Stomach (tissue), 9 donors: ENCODE data around the gene CHMP2B. TPM values are rescaled to one million over a fixed set of nuclear protein-coding genes. Genes with fewer than 3 reads are reported as not detected.
"Not testable (repeated sequence)": the region's sequence is repeated elsewhere in the genome, so short reads cannot be mapped to it uniquely, and the experiment has no call there.

Experiments
- DNase-seq, 2 donors: peaks; one replicate each; pipeline versions ENCODE4 v3.0.0 to v3.0.0-alpha.2; 2013 to 2019
- H3K27ac ChIP-seq, 5 donors: fragments of 200-600 bp in 4 of 5; sonication (generic) in 4 of 5; one replicate each; pipeline ENCODE4 v1.5.1; 2013 to 2019; ENCODE audit warnings: mild to moderate bottlenecking in 1 of 5, moderate library complexity in 1 of 5
- H3K27me3 ChIP-seq, 3 donors: fragments of 200-600 bp; sonication (generic); one replicate each; pipeline ENCODE4 v1.5.1; 2017 to 2019; ENCODE audit warnings: mixed run types in 1 of 3
- H3K36me3 ChIP-seq, 4 donors: fragments of 200-600 bp; sonication (generic); 1 replicate in 3 of 4; 2 replicates in 1 of 4; pipeline ENCODE4 v1.5.1; 2016 to 2019
- H3K4me1 ChIP-seq, 4 donors: fragments of 200-600 bp; sonication (generic); one replicate each; pipeline ENCODE4 v1.5.1; 2016 to 2019
- H3K4me3 ChIP-seq, 4 donors: fragments of 200-600 bp; sonication (generic) in 3 of 4; one replicate each; pipeline ENCODE4 v1.5.1; 2016 to 2019; ENCODE audit warnings: mild to moderate bottlenecking in 1 of 4
- H3K9me3 ChIP-seq, 4 donors: fragments of 200-600 bp; sonication (generic); one replicate each; pipeline ENCODE4 v1.5.1; 2016 to 2019
- EP300 ChIP-seq: sonication (generic); formaldehyde crosslinking; IDR thresholded peaks from one replicate; pipeline ENCODE4 v1.6.1; 2017; ENCODE audit warnings: antibody characterized with exemption
- POLR2A ChIP-seq, 4 donors: fragments of 450-650 bp; IDR thresholded peaks; one replicate each; pipeline ENCODE4 v1.6.1; 2016; ENCODE audit warnings: antibody characterized with exemption in 4 of 4, control low read depth in 2 of 4, mild to moderate bottlenecking in 1 of 4, moderate library complexity in 1 of 4
- POLR2AphosphoS5 ChIP-seq, 3 donors: sonication (generic); formaldehyde crosslinking; IDR thresholded peaks; one replicate each; pipeline ENCODE4 v1.6.1; 2016; ENCODE audit warnings: antibody characterized with exemption in 3 of 3
- WGBS, 5 donors: extraction: QIAGEN DNeasy Blood & Tissue Kit in 3 of 5; methylation state at CpG; one replicate each; pipeline versions ENCODE4 v1.1.5 to v1.1.7; 2013 to 2018; 5-methylcytosine and 5-hydroxymethylcytosine counted together
- intact Hi-C: fragments of 100-400 bp; cut with DNase I; formaldehyde crosslinking; loops from one replicate; pipeline ENCODE4 v1.15.1; 2023; ENCODE audit warnings: low total_unique reads
- polyA plus RNA-seq, 3 donors: library from polyadenylated mRNA; stranded (reverse); fragments of 200-250 nt; gene quantifications; one replicate each; pipeline ENCODE4 v1.2.3, GENCODE V29; 2013
- small RNA-seq, 4 donors: library from RNA; depleted of rRNA; stranded (forward); fragments of <200 nt; gene quantifications; one replicate each; pipeline ENCODE3, GENCODE V24; 2016
- total RNA-seq, 5 donors: library from RNA; depleted of rRNA; stranded (reverse); fragments of >200 nt; gene quantifications; one replicate each; pipeline versions ENCODE4 v1.1.0 to v1.2.3, GENCODE V29; 2014 to 2016
- TF ChIP-seq, protein P1 (sequence below), 7 experiments: fragments of 450-650 bp in 4 of 7; fragments of 200-600 bp in 3 of 7; sonication (generic) in 3 of 7; IDR thresholded peaks; one replicate each; pipeline ENCODE4 v1.5.1; 2016 to 2019; ENCODE audit warnings: antibody characterized with exemption in 7 of 7, control low read depth in 2 of 7, mild to moderate bottlenecking in 1 of 7
- donor health status: healthy with polysubstance abuse.
- donor health status: Bipolar disorder and iron deficiency.
- donor health status: healthy.

The CHMP2B gene
- total and polyA plus RNA-seq, 8 donors: 1.2 to 67.2 (median 21.4) TPM

DNA sequence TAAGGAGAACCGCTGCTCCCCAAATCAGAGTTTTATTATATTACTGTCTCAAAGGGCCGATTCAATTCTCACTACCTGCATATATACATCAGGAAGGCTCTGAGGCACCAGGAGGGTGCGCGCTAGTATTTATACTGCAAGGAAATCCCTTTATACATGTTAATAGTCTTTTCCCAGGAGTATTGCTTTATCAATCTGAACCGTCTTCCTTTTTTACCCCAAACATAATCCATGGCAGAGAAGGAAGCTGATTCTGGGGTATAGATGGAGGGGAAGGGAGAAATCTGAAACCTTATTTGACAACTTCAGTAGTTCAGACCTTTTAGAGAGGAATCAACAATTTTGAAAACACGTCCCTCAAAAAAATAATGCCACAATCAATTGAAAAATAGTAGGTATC lies 49.4 kb downstream of the CHMP2B start, which contains the start of gene POU1F1:
Gene POU1F1, minus strand, starts transcription at position 101 of the 400 bp plus-strand sequence. CDS start 122 bp downstream, outside the sequence.
- intact Hi-C loops: no loop called here
- WGBS, 5 donors: 75 to 86% (median 82%) methylated on average over 6 of the region's 6 CpGs

DNA sequence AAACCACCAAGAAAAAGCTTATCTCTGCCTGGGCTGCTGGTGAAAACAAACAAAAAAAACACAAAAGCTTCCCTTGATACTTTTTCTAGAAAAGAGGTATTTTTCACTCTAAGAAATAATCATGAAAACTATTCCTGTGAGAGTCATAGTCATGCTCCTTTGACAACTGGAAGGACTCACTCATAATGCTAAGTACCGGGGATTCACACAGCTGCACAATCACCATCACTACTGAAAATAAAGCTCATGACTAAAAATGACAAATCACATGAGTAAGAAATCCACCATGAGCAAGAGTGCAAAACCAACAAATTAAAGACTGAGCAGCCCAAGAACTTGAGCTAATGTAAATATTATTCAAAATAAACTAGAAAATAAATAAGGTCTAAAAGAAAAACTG lies 59.9 kb downstream of the CHMP2B start:
- H3K27me3 ChIP-seq: no peaks in the 10 kb centered on the region
- H3K4me3 ChIP-seq: no peak overlapping the region
- H3K9me3 ChIP-seq: no peaks in the 10 kb centered on the region
- no peaks in the 10 kb centered on the region for H3K4me1 ChIP-seq
- H3K27ac ChIP-seq: no peak overlapping the region
- H3K36me3 ChIP-seq: no peaks in the 10 kb centered on the region
- WGBS, 5 donors: 54 to 74% (median 70%) methylated on average over 1 of the region's 1 CpG
- TF ChIP-seq POLR2A (IDR thresholded peaks at IDR 0.05) (no peak), EP300 (no peak), POLR2AphosphoS5 (IDR thresholded peaks at IDR 0.05) (no peak)
- TF ChIP-seq, protein P1, sequence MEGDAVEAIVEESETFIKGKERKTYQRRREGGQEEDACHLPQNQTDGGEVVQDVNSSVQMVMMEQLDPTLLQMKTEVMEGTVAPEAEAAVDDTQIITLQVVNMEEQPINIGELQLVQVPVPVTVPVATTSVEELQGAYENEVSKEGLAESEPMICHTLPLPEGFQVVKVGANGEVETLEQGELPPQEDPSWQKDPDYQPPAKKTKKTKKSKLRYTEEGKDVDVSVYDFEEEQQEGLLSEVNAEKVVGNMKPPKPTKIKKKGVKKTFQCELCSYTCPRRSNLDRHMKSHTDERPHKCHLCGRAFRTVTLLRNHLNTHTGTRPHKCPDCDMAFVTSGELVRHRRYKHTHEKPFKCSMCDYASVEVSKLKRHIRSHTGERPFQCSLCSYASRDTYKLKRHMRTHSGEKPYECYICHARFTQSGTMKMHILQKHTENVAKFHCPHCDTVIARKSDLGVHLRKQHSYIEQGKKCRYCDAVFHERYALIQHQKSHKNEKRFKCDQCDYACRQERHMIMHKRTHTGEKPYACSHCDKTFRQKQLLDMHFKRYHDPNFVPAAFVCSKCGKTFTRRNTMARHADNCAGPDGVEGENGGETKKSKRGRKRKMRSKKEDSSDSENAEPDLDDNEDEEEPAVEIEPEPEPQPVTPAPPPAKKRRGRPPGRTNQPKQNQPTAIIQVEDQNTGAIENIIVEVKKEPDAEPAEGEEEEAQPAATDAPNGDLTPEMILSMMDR (IDR thresholded peaks at IDR 0.05): no peak
- no peak for DNase-seq
- intact Hi-C loops: no loop called here

More for the DNA sequence above, 49.4 kb downstream of the CHMP2B start, which contains the start of gene POU1F1:
- no peak for TF ChIP-seq POLR2A (IDR thresholded peaks at IDR 0.05)
- no peak for TF ChIP-seq POLR2AphosphoS5 (IDR thresholded peaks at IDR 0.05)
- Histone ChIP-seq H3K36me3 (no peaks in the 10 kb centered on the region), H3K4me1 (no peaks in the 10 kb centered on the region), H3K27ac (no peak within 1 kb of the TSS), H3K9me3 (no peaks in the 10 kb centered on the region), H3K27me3 (no peaks in the 10 kb centered on the region), H3K4me3 (no peak within 1 kb of the TSS)
- DNase-seq: no peak

DNA sequence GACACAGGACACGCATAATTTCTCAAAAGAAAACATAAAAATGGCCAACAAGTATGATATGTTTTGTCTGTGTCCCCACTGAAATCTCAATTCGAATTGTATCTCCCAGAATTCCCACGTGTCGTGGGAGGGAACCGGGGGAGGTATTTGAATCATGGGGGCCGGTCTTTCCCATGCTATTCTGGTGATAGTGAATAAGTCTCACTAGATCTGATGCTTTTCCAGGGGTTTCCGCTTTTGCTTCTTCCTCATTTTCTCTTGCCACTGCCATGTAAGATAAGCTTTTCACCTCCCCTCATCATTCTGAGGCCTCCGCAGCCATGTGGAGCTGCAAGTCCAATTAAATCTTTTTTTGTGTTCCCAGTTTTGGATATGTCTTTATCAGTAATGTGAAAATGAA lies 61.3 kb downstream of the CHMP2B start:
- Histone ChIP-seq H3K9me3 (no peaks in the 10 kb centered on the region), H3K36me3 (no peaks in the 10 kb centered on the region), H3K4me3 (no peak overlapping the region), H3K27me3 (no peaks in the 10 kb centered on the region), H3K4me1 (no peaks in the 10 kb centered on the region), H3K27ac (no peak overlapping the region)
- 84 to 89% (median 88%) methylated on average over 8 of the region's 8 CpGs for WGBS, 5 donors
- TF ChIP-seq, protein P1 (IDR thresholded peaks at IDR 0.05): no peak
- TF ChIP-seq POLR2A (IDR thresholded peaks at IDR 0.05) (no peak), POLR2AphosphoS5 (IDR thresholded peaks at IDR 0.05) (no peak), EP300 (no peak)
- DNase-seq: no peak
- intact Hi-C loops: no loop called here

GRCh38 chr3:87298111-87298718 lies 71.1 kb downstream of the CHMP2B start:
- Histone ChIP-seq H3K9me3 (no peaks in the 10 kb centered on the region), H3K4me3 (no peak overlapping the region), H3K27me3 (no peaks in the 10 kb centered on the region), H3K4me1 (no peaks in the 10 kb centered on the region), H3K27ac (no peak overlapping the region), H3K36me3 (no peaks in the 10 kb centered on the region)
- 1 to 14% (median 11%) methylated on average over 3 of the region's 3 CpGs for WGBS, 5 donors
- peak in 1 of 2 donors; percentile 69 for DNase-seq
- no peak for TF ChIP-seq EP300
- TF ChIP-seq POLR2A (IDR thresholded peaks at IDR 0.05): no peak
- no peak for TF ChIP-seq POLR2AphosphoS5 (IDR thresholded peaks at IDR 0.05)
- TF ChIP-seq, protein P1 (IDR thresholded peaks at IDR 0.05): peak in 5 of 7 experiments; percentile 35 to 70 (median 47)
- intact Hi-C loops: loop anchor here (10.0 kb wide), 1 partner anchor 207 kb away; no protein-coding TSS in a partner anchor

DNA sequence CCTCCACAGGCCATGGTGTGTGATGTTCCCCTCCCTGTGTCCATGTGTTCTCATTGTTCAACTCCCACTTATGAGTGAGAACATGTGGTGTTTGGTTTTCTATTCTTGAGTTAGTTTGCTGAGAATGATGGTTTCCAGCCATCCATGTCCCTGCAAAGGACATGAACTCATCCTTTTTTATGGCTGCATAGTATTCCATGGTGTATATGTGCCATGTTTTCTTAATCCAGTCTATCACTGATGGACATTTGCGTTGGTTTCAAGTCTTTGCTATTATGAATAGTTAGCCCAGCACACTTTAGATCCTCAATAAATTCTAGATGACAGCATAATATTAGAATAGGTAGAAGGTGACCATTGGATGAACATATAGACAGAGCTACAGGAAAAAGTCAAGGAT lies 77.9 kb downstream of the CHMP2B start:
- WGBS, 5 donors: 75 to 97% (median 81%) methylated on average over 1 of the region's 1 CpG

More for the DNA sequence above, 77.9 kb downstream of the CHMP2B start:
- H3K4me3 ChIP-seq, H3K4me1 ChIP-seq, H3K27me3 ChIP-seq, H3K27ac ChIP-seq, DNase-seq, H3K9me3 ChIP-seq, intact Hi-C loops, H3K36me3 ChIP-seq: not testable (repeated sequence)

Small RNA genes within 50 kb of the gene (small RNA-seq; reads per million reads assigned to genes)
- gene MIR4795: 0 reads per million in 4 donors

Other genes with a start within 250 kb of the CHMP2B start
- 10 to 100 TPM in 3 of 5 donors, 1 to 10 TPM in 2; 5.5 to 23.7 (median 14.7) TPM for gene VGLL3, start 236.2 kb upstream of the CHMP2B start, total RNA-seq
- gene VGLL3, start 236.2 kb upstream of the CHMP2B start, polyA plus RNA-seq: 1 to 10 TPM in 2 of 3 donors, under 1 TPM in 1; 0.60 to 1.4 (median 1.2) TPM
- not detected for gene POU1F1, start 49.3 kb downstream of the CHMP2B start, total RNA-seq
- not detected for gene POU1F1, start 49.3 kb downstream of the CHMP2B start, polyA plus RNA-seq